OCI-LY1 (cell line): Measurements from ENCODE around the gene HDGFL3.

ENCODE experiments used
- CTCF ChIP-seq: fragments of 200-600 bp; sonication (generic), shearing (Covaris generic); IDR thresholded peaks from 2 replicates; pipeline ENCODE4 v1.5.1; 2017; ENCODE audit warnings: mild to moderate bottlenecking, antibody characterized with exemption, low read length, moderate library complexity, mixed read lengths
- EZH2 ChIP-seq: fragments of 200-600 bp; sonication (generic), shearing (Covaris generic); IDR thresholded peaks from 2 replicates; pipeline ENCODE4 v1.8.0; 2017; ENCODE audit warnings: borderline replicate concordance, mixed run types, mild to moderate bottlenecking, antibody characterized with exemption, low read length, moderate library complexity, mixed read lengths

GRCh38 chr15:83164771-83165404 lies 42.7 kb downstream of the HDGFL3 start:
- TF ChIP-seq CTCF, result no peak
- TF ChIP-seq EZH2, result no peak
